ENCODE measurements around the gene POLD1. TPM values are rescaled to one million over a fixed set of nuclear protein-coding genes. Genes with fewer than 3 reads are reported as not detected.

Gene POLD1
- total RNA-seq, 1 donor from 2014 or later = 22.9 TPM

DNA sequence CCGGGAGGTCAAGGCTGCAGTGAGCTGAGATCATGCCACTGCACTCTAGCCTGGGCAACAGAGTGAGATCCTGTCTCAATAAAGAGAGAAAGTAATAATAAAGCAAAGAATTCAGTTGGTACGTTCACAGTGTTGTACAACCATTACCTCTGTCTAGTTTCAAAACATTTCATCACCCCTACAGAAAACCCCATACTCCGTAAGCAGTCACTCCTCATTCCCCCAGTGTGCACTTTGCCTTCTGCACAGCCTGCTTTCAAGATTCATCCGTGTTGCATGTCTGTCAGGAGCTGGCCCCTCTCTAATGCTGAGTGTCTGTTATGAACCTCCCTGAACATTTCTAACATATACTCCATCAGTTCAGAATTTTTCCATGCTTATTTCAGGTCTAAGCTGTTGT lies 9.4 kb downstream of the POLD1 start:
- Histone ChIP-seq H3K27ac (no peak overlapping the region), H3K4me1 (no peaks in the 10 kb centered on the region), H3K9me3 (no peaks in the 10 kb centered on the region), H3K4me3 (no peak overlapping the region), H3K36me3 (no peaks in the 10 kb centered on the region), H3K27me3 (no peaks in the 10 kb centered on the region)
- intact Hi-C loops (cut with DNase I) = no loop called here
- DNase-seq (ENCODE audit: low spot score in 2 of 2) = no peak
- TF ChIP-seq, protein P1, sequence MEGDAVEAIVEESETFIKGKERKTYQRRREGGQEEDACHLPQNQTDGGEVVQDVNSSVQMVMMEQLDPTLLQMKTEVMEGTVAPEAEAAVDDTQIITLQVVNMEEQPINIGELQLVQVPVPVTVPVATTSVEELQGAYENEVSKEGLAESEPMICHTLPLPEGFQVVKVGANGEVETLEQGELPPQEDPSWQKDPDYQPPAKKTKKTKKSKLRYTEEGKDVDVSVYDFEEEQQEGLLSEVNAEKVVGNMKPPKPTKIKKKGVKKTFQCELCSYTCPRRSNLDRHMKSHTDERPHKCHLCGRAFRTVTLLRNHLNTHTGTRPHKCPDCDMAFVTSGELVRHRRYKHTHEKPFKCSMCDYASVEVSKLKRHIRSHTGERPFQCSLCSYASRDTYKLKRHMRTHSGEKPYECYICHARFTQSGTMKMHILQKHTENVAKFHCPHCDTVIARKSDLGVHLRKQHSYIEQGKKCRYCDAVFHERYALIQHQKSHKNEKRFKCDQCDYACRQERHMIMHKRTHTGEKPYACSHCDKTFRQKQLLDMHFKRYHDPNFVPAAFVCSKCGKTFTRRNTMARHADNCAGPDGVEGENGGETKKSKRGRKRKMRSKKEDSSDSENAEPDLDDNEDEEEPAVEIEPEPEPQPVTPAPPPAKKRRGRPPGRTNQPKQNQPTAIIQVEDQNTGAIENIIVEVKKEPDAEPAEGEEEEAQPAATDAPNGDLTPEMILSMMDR (IDR thresholded peaks at IDR 0.05) = no peak

DNA sequence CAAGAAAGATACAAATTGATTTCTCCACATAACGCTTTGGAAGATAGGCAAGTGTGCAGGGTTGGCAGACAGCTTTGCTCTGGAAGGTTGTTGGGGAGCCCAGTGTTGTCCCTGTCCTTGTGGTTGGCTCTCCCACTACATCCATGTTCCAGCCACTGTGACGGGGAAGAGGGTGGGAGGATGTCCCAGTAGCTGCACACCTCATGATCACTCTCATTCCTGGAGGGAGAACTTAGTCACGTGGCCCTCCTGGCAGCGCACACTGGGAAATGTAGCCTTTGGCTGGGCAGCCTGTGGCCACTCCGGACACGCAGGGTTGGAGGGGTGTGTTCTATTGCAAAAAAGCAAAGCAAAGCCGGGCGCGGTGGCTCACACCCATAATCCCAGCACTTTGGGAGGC lies 9.9 kb downstream of the POLD1 start:
- no peak overlapping the region for H3K27ac ChIP-seq
- intact Hi-C loops (cut with DNase I) = no loop called here
- H3K36me3 ChIP-seq = peaks cover 0 to 3% of the 10 kb centered on the region in 2 donors
- H3K4me1 ChIP-seq = no peaks in the 10 kb centered on the region
- no peak overlapping the region for H3K4me3 ChIP-seq
- TF ChIP-seq, protein P1 (IDR thresholded peaks at IDR 0.05) = no peak
- H3K9me3 ChIP-seq = no peaks in the 10 kb centered on the region
- H3K27me3 ChIP-seq = no peaks in the 10 kb centered on the region
- no peak for DNase-seq (ENCODE audit: low spot score in 2 of 2)

- no peak overlapping the region for H3K4me3 ChIP-seq
- H3K36me3 ChIP-seq = peaks cover 9 to 16% of the 10 kb centered on the region in 2 donors
- TF ChIP-seq, protein P1 (IDR thresholded peaks at IDR 0.05) = no peak
- no peaks in the 10 kb centered on the region for H3K4me1 ChIP-seq
- intact Hi-C loops (cut with DNase I) = no loop called here
- no peak for DNase-seq (ENCODE audit: low spot score in 2 of 2)
- H3K9me3 ChIP-seq = no peaks in the 10 kb centered on the region
- no peak overlapping the region for H3K27ac ChIP-seq
- no peaks in the 10 kb centered on the region for H3K27me3 ChIP-seq
Observed at GRCh38 chr19:50398675-50399367, 14.7 kb downstream of the POLD1 start.

- Histone ChIP-seq H3K27ac (no peak overlapping the region), H3K4me3 (no peak overlapping the region), H3K36me3 (peaks cover 9 to 16% of the 10 kb centered on the region in 2 donors), H3K27me3 (no peaks in the 10 kb centered on the region), H3K4me1 (no peaks in the 10 kb centered on the region), H3K9me3 (no peaks in the 10 kb centered on the region)
- DNase-seq (ENCODE audit: low spot score in 2 of 2) = no peak
- intact Hi-C loops (cut with DNase I) = no loop called here
- TF ChIP-seq, protein P1 (IDR thresholded peaks at IDR 0.05) = no peak
Observed at GRCh38 chr19:50399368-50399745, 15.2 kb downstream of the POLD1 start.

- Histone ChIP-seq H3K36me3 (peaks cover 9 to 16% of the 10 kb centered on the region in 2 donors), H3K4me3 (no peak overlapping the region), H3K9me3 (no peaks in the 10 kb centered on the region), H3K27me3 (no peaks in the 10 kb centered on the region), H3K27ac (no peak overlapping the region), H3K4me1 (no peaks in the 10 kb centered on the region)
- no peak for DNase-seq (ENCODE audit: low spot score in 2 of 2)
- intact Hi-C loops (cut with DNase I) = no loop called here
- TF ChIP-seq, protein P1 (IDR thresholded peaks at IDR 0.05) = no peak
Observed at GRCh38 chr19:50401605-50402450, 17.7 kb downstream of the POLD1 start.
